Esophagus squamous epithelium (tissue), 4 donors: ENCODE measurements around the gene BMPR1B.

Experiments
- CTCF ChIP-seq, 6 experiments: fragments of 450-650 bp in 4 of 6; fragments of 200-600 bp in 2 of 6; sonication (generic) in 2 of 6; IDR thresholded peaks; one replicate each; pipeline ENCODE4 v1.5.1; 2016 to 2019; ENCODE audit warnings: antibody characterized with exemption in 6 of 6, mild to moderate bottlenecking in 4 of 6, moderate library complexity in 4 of 6
- POLR2A ChIP-seq, 4 donors: fragments of 450-650 bp; IDR thresholded peaks; one replicate each; pipeline ENCODE4 v1.6.1; 2017; ENCODE audit warnings: antibody characterized with exemption in 4 of 4, mild to moderate bottlenecking in 4 of 4, moderate library complexity in 3 of 4

GRCh38 chr4:94767446-94767845, 9.7 kb downstream of the BMPR1B start:
- TF ChIP-seq CTCF (IDR thresholded peaks at IDR 0.05) (no peak), POLR2A (IDR thresholded peaks at IDR 0.05) (no peak)
